ENCODE results near the gene EPHA8.

Gene EPHA8

GRCh38 chr1:22585471-22585870 is 22.2 kb downstream of the EPHA8 start:
- DNase-seq (ENCODE audit: low spot score), result no peak
- TF ChIP-seq CTCF (IDR thresholded peaks at IDR 0.05; ENCODE audit: extremely low read depth, insufficient read depth, missing control alignments), result no peak
- in situ Hi-C loops (cut with MboI; ENCODE audit: low pct_unique_long_range_greater_than_20kb, low sequenced_read_pairs, unreplicated experiment), result no loop called here

DNA sequence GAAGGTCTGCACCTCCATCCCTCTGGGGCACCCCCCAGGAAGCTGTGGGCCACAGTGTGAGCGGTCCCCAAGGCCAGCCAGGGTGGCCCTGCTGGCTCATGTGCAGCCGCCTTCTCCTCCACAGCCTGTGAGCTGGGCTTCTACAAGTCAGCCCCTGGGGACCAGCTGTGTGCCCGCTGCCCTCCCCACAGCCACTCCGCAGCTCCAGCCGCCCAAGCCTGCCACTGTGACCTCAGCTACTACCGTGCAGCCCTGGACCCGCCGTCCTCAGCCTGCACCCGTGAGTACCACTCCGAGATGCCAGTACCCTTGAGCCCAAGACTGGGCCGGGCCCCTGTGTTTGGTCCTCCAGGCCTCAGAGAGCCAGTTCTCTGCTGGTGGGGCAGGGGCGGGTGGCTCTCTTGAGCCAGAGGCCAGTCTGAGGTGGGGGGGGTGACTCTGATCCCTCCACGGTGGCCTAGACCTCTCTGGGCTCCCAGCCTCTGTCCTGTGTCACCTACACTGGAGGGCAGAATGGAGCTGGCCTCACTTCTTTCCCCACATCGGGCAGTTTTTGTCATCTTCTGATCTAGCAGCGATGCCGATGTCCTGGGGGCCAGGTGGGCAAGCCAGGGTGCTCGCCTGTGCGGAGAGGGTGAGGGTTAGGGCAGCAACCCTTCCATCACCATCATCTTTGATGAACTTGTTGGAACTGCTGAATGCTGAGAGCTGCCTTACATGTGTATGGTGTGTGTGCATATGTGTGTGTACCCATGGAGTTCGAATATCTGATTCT is 23.3 kb downstream of the EPHA8 start:
- no peak for TF ChIP-seq CTCF (IDR thresholded peaks at IDR 0.05; ENCODE audit: extremely low read depth, insufficient read depth, missing control alignments)
- in situ Hi-C loops (cut with MboI; ENCODE audit: low pct_unique_long_range_greater_than_20kb, low sequenced_read_pairs, unreplicated experiment), result no loop called here
- DNase-seq (ENCODE audit: low spot score), result no peak

GRCh38 chr1:22587247-22587646 is 24.0 kb downstream of the EPHA8 start:
- in situ Hi-C loops (cut with MboI; ENCODE audit: low pct_unique_long_range_greater_than_20kb, low sequenced_read_pairs, unreplicated experiment), result no loop called here
- DNase-seq (ENCODE audit: low spot score), result no peak
- no peak for TF ChIP-seq CTCF (IDR thresholded peaks at IDR 0.05; ENCODE audit: extremely low read depth, insufficient read depth, missing control alignments)

GRCh38 chr1:22588899-22589422 is 25.7 kb downstream of the EPHA8 start:
- TF ChIP-seq CTCF (IDR thresholded peaks at IDR 0.05; ENCODE audit: extremely low read depth, insufficient read depth, missing control alignments), result no peak
- in situ Hi-C loops (cut with MboI; ENCODE audit: low pct_unique_long_range_greater_than_20kb, low sequenced_read_pairs, unreplicated experiment), result no loop called here
- DNase-seq (ENCODE audit: low spot score), result no peak

GRCh38 chr1:22591576-22591975 is 28.3 kb downstream of the EPHA8 start:
- no peak for TF ChIP-seq CTCF (IDR thresholded peaks at IDR 0.05; ENCODE audit: extremely low read depth, insufficient read depth, missing control alignments)
- DNase-seq (ENCODE audit: low spot score), result no peak
- in situ Hi-C loops (cut with MboI; ENCODE audit: low pct_unique_long_range_greater_than_20kb, low sequenced_read_pairs, unreplicated experiment), result no loop called here

DNA sequence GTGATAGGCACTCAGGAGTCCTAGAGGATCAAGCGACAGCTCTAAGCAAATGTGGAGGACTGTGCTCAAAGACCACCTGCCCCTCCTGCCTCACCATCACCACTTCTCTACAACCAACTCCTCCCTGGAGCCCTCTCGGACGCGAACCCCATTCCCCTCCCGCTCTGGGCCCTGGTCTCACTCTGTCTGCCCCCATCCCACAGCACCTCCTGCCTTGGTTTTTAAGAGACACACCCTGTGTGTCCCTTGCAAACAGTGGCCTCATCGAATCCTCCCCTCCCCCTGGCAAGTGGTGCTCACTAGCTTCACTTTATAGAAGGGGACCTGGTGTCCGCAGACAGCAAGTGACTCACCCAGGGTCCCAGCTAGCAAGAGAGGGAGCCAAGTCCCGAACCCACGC is 28.8 kb downstream of the EPHA8 start:
- no peak for TF ChIP-seq CTCF (IDR thresholded peaks at IDR 0.05; ENCODE audit: extremely low read depth, insufficient read depth, missing control alignments)
- in situ Hi-C loops (cut with MboI; ENCODE audit: low pct_unique_long_range_greater_than_20kb, low sequenced_read_pairs, unreplicated experiment), result no loop called here
- DNase-seq (ENCODE audit: low spot score), result no peak
